Ishikawa (cell line): ENCODE data around the gene ZMPSTE24.
A peak's percentile ranks its signal among the peaks of the same experiment; 100 is the strongest.

ENCODE experiments used
- EP300 ChIP-seq: IDR thresholded peaks from 2 replicates; pipeline ENCODE4 v1.6.1; 2012; ENCODE audit warnings: borderline replicate concordance
- MAX ChIP-seq: IDR thresholded peaks from 2 replicates; pipeline ENCODE4 v1.6.1; 2012

DNA sequence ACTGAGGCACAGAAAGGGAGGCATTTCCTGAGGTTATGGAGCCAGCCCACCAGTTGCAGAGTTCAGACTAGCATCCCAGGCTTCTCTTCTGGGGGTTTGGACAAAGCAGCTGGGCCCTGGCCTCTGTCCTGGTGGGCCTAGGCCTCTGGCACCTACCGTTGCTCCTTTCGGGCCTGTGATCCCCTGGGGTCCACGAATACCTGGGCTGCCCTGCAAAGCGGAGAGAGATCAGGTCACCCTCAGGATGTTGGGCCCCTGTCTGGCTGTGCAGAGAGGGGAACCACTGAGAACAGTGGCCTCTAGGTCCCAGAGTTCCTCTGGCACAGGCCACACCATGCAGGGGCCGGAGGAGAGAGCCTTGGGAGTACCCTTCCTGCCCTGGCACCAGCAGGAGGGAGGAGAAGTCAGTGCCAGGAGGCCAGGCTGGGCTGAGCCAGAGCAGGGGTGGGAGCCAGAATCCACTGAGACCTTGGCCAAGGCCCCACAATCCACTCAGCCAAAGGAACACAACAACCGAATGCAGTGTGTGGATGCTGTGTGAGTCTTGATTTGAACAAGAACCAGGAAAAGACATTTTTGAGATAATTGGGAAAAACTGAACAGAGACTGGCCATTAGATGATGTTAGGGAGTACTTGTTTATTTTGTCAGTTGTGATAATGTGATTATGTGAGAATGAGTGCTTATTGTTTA, 50.1 kb downstream of the ZMPSTE24 start:
- TF ChIP-seq EP300 (peak; percentile 33; the same call in 1 of the 2 replicates), MAX (no peak)
